Measurements from ENCODE around the gene FHL1.

DNA sequence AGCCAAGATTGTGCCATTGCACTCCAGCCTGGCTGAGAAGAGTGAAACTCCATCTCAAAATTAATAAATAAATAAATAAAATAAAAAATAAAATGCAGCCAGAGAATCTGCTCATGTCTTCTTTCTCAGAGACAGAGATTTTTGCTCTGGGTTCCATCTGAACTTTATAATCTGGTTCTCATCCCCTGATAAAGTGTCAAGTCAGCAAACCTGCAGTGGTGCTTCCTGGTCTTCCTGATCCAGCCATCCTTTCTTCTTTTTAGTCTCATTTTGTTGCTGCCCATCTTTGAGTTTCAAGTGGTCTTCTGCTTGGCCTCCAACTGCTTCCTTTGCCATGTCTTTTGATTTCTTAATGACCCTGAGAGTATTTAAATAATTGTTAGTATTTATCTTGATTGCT is 79.7 kb downstream of the FHL1 start:
- TF ChIP-seq, protein P1, sequence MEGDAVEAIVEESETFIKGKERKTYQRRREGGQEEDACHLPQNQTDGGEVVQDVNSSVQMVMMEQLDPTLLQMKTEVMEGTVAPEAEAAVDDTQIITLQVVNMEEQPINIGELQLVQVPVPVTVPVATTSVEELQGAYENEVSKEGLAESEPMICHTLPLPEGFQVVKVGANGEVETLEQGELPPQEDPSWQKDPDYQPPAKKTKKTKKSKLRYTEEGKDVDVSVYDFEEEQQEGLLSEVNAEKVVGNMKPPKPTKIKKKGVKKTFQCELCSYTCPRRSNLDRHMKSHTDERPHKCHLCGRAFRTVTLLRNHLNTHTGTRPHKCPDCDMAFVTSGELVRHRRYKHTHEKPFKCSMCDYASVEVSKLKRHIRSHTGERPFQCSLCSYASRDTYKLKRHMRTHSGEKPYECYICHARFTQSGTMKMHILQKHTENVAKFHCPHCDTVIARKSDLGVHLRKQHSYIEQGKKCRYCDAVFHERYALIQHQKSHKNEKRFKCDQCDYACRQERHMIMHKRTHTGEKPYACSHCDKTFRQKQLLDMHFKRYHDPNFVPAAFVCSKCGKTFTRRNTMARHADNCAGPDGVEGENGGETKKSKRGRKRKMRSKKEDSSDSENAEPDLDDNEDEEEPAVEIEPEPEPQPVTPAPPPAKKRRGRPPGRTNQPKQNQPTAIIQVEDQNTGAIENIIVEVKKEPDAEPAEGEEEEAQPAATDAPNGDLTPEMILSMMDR (IDR thresholded peaks at IDR 0.05) = no peak
- no peak for TF ChIP-seq POLR2A (IDR thresholded peaks at IDR 0.05)

Data from thyroid gland (tissue), 4 donors.